ENCODE measurements around the gene GTPBP1. TPM values are rescaled to one million over a fixed set of nuclear protein-coding genes. Genes with fewer than 3 reads are reported as not detected.

Gene GTPBP1
- total and polyA plus RNA-seq, 2 of the 13 experiments (the other 11 are each of a cell fraction or from before 2014, with no cell fraction given): 22.3 to 27.0 TPM

DNA sequence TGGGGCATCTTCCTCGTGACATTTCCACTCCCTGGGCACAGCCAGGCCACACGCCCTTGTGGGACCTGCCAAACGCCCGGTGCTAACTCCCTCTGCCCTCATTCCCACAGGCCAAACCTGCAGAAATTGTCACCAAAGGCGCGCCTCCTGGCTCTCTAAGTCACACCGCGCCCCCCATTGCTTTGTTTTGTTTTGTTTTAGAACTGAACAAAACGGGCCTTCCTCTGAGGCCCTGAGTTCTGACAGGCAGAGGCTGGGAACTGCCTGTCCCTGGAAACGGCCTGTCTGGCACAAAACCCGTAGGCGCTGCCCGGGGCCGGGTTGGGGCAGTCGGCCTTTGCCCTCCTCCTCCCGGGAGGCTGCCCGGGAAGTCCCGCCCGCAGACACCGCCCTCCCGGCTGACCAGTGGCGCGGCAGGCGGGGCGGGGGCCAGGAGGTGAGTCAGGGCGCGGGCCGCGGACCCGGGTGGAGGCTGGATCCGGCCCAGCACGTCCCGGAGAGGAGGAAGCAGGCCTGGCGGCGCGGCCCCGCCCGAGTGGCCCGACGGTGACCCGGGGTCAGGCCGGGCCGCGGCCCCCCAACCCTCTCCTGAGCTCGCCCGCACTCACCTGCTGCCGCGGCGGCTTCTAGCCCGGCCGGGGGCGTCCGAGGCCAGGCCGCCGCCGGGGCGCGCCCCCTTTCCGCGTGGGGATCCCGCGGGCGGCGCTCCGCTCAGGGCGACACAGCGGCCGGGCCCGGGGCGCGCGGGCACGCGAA is 49.6 kb downstream of the GTPBP1 start (continued):
- TF ChIP-seq, protein P1, sequence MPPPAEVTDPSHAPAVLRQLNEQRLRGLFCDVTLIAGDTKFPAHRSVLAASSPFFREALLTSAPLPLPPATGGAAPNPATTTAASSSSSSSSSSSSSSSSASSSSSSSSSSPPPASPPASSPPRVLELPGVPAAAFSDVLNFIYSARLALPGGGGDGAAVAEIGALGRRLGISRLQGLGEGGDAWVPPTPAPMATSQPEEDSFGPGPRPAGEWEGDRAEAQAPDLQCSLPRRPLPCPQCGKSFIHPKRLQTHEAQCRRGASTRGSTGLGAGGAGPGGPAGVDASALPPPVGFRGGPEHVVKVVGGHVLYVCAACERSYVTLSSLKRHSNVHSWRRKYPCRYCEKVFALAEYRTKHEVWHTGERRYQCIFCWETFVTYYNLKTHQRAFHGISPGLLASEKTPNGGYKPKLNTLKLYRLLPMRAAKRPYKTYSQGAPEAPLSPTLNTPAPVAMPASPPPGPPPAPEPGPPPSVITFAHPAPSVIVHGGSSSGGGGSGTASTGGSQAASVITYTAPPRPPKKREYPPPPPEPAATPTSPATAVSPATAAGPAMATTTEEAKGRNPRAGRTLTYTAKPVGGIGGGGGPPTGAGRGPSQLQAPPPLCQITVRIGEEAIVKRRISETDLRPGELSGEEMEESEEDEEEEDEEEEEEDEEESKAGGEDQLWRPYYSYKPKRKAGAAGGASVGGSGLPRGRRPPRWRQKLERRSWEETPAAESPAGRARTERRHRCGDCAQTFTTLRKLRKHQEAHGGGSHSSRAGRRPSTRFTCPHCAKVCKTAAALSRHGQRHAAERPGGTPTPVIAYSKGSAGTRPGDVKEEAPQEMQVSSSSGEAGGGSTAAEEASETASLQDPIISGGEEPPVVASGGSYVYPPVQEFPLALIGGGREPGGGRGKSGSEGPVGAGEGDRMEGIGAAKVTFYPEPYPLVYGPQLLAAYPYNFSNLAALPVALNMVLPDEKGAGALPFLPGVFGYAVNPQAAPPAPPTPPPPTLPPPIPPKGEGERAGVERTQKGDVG (CRISPR knock-in tag; IDR thresholded peaks at IDR 0.05; ENCODE audit: borderline replicate concordance): no peak
- TF ChIP-seq ZNF451 (CRISPR knock-in tag; IDR thresholded peaks at IDR 0.05) (0 out of 2 replicates have a peak, but pooled peaks have one; percentile 22), ZNF619 (CRISPR knock-in tag; IDR thresholded peaks at IDR 0.05) (peak; percentile 38; the same call in 1 of the 2 replicates), ZFP90 (CRISPR knock-in tag; IDR thresholded peaks at IDR 0.05; ENCODE audit: borderline replicate concordance) (peak; percentile 59; the same call in 1 of the 2 replicates), SIX1 (CRISPR knock-in tag; IDR thresholded peaks at IDR 0.05; ENCODE audit: borderline replicate concordance) (no peak), KLF16 (CRISPR knock-in tag; IDR thresholded peaks at IDR 0.05) (0 out of 4 replicates have a peak, but pooled peaks of 1 of the 2 experiments have one; percentile 53), HNRNPK (IDR thresholded peaks at IDR 0.05; ENCODE audit: low read depth, low read length, poor library complexity, severe bottlenecking) (no peak), NFKBIZ (CRISPR knock-in tag; IDR thresholded peaks at IDR 0.05) (no peak), NPAS2 (CRISPR knock-in tag; IDR thresholded peaks at IDR 0.05; ENCODE audit: borderline replicate concordance) (no peak), ZNF337 (CRISPR knock-in tag; IDR thresholded peaks at IDR 0.05; ENCODE audit: borderline replicate concordance, low read depth) (peak; percentile 50; the same call in 1 of the 2 replicates), ZBTB8A (CRISPR knock-in tag; IDR thresholded peaks at IDR 0.05; ENCODE audit: borderline replicate concordance, low read depth) (no peak), MIXL1 (CRISPR knock-in tag; IDR thresholded peaks at IDR 0.05) (0 out of 2 replicates have a peak, but pooled peaks have one; percentile 41), ZNF501 (CRISPR knock-in tag; IDR thresholded peaks at IDR 0.05) (0 out of 2 replicates have a peak, but pooled peaks have one; percentile 18), ZNF20 (CRISPR knock-in tag; IDR thresholded peaks at IDR 0.05) (no peak), KAT7 (CRISPR knock-in tag; IDR thresholded peaks at IDR 0.05; ENCODE audit: borderline replicate concordance) (no peak; the same call in 1 of the 2 replicates), MZF1 (CRISPR knock-in tag; IDR thresholded peaks at IDR 0.05; ENCODE audit: borderline replicate concordance) (no peak), ZNF589 (CRISPR knock-in tag; conservative IDR thresholded peaks at IDR 0.05) (peak; percentile 58; the same call in 1 of the 2 replicates), GFI1 (CRISPR knock-in tag; IDR thresholded peaks at IDR 0.05; ENCODE audit: borderline replicate concordance) (0 out of 2 replicates have a peak, but pooled peaks have one; percentile 38), ETV5 (CRISPR knock-in tag; IDR thresholded peaks at IDR 0.05; ENCODE audit: borderline replicate concordance) (peak; percentile 87), ARNT (IDR thresholded peaks at IDR 0.05) (no peak), SMARCE1 (IDR thresholded peaks at IDR 0.05; ENCODE audit: borderline replicate concordance) (no peak), JUNB (CRISPR knock-in tag; IDR thresholded peaks at IDR 0.05; ENCODE audit: borderline replicate concordance) (peak; percentile 44; the same call in 1 of the 2 replicates), PTBP1 (IDR thresholded peaks at IDR 0.05; ENCODE audit: low read depth, low read length, poor library complexity, severe bottlenecking) (no peak)
- TF ChIP-seq, protein P2, sequence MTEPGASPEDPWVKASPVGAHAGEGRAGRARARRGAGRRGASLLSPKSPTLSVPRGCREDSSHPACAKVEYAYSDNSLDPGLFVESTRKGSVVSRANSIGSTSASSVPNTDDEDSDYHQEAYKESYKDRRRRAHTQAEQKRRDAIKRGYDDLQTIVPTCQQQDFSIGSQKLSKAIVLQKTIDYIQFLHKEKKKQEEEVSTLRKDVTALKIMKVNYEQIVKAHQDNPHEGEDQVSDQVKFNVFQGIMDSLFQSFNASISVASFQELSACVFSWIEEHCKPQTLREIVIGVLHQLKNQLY (CRISPR knock-in tag; IDR thresholded peaks at IDR 0.05): peak; percentile 62
- TF ChIP-seq, protein P3, sequence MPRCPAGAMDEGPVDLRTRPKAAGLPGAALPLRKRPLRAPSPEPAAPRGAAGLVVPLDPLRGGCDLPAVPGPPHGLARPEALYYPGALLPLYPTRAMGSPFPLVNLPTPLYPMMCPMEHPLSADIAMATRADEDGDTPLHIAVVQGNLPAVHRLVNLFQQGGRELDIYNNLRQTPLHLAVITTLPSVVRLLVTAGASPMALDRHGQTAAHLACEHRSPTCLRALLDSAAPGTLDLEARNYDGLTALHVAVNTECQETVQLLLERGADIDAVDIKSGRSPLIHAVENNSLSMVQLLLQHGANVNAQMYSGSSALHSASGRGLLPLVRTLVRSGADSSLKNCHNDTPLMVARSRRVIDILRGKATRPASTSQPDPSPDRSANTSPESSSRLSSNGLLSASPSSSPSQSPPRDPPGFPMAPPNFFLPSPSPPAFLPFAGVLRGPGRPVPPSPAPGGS (CRISPR knock-in tag; IDR thresholded peaks at IDR 0.05): peak; percentile 64; the same call in 1 of the 2 replicates
